ENCODE measurements around the gene FKBP7.

DNA sequence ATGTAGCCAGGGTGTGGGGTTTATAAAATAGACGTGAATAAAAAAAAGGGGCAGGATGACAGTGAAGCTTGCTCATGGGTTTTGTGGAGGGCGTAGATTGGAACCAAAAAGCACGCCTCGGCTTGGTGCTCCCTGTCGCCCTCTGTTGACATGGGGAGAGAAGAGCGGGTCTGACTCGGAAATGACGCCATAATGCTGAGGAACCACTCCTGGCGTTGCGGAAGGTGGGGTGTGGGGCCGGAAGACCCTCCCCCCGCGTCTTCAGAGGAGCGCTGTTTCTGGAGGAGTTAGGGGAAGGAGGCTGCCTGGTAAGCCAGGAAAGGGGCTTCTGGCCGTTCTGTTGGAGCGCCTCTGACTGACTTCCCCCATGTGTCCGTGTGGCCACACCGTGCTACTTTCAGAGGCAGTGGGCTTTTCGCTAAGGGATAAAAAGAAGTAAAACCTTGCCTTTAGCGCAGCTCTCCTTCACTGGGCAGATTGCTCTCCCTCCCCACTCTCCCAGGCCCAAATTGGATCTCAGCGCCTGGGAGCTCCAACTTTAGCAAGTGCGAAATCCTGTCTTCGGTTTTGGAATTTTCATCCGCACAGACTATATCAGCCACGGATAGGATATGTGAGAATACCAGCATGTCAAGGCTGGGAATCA lies 44.7 kb upstream of the FKBP7 start:
- TF ChIP-seq, protein P1, sequence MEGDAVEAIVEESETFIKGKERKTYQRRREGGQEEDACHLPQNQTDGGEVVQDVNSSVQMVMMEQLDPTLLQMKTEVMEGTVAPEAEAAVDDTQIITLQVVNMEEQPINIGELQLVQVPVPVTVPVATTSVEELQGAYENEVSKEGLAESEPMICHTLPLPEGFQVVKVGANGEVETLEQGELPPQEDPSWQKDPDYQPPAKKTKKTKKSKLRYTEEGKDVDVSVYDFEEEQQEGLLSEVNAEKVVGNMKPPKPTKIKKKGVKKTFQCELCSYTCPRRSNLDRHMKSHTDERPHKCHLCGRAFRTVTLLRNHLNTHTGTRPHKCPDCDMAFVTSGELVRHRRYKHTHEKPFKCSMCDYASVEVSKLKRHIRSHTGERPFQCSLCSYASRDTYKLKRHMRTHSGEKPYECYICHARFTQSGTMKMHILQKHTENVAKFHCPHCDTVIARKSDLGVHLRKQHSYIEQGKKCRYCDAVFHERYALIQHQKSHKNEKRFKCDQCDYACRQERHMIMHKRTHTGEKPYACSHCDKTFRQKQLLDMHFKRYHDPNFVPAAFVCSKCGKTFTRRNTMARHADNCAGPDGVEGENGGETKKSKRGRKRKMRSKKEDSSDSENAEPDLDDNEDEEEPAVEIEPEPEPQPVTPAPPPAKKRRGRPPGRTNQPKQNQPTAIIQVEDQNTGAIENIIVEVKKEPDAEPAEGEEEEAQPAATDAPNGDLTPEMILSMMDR (conservative IDR thresholded peaks at IDR 0.05; ENCODE audit: low read depth, low read length), result peak; percentile 82
- TF ChIP-seq EZH2 (IDR thresholded peaks at IDR 0.05; ENCODE audit: borderline replicate concordance, low read depth, low read length, poor library complexity, severe bottlenecking), result no peak

Data from A673 (cell line).